Uterus (tissue), 2 donors: ENCODE measurements around the gene OR51F1.

ENCODE experiments used
- CTCF ChIP-seq, 4 experiments: fragments of 200-600 bp in 2 of 4; fragments of 450-650 bp in 2 of 4; sonication (generic) in 2 of 4; IDR thresholded peaks; one replicate each; pipeline ENCODE4 v1.5.1; 2016 to 2019; ENCODE audit warnings: antibody characterized with exemption in 4 of 4, mild to moderate bottlenecking in 2 of 4, moderate library complexity in 1 of 4
- POLR2A ChIP-seq, 2 donors: fragments of 450-650 bp; IDR thresholded peaks; one replicate each; pipeline ENCODE4 v1.6.1; 2016; ENCODE audit warnings: antibody characterized with exemption in 2 of 2, mild to moderate bottlenecking in 1 of 2, moderate library complexity in 1 of 2

- no peak for TF ChIP-seq CTCF (IDR thresholded peaks at IDR 0.05)
- TF ChIP-seq POLR2A (IDR thresholded peaks at IDR 0.05): no peak
These were observed 42.6 kb downstream of the OR51F1 start for GRCh38 chr11:4727171-4727570.
